ENCODE measurements around the gene UBA3. TPM values are rescaled to one million over a fixed set of nuclear protein-coding genes. Genes with fewer than 3 reads are reported as not detected.
A peak's percentile ranks its signal among the peaks of the same experiment; 100 is the strongest.

UBA3 gene
- total and polyA plus RNA-seq, 4 donors = 41.2 to 107 (median 49.1) TPM

GRCh38 chr3:69012100-69012799, 67.9 kb downstream of the UBA3 start:
- Histone ChIP-seq H3K4me1 (ENCODE audit: control insufficient read depth in 5 of 5, insufficient read depth in 5 of 5, low read length in 5 of 5) (peaks cover 0 to 49% (median 11%) of the 10 kb centered on the region in 5 donors), H3K9ac (ENCODE audit: insufficient read depth in 1 of 2, low read length in 2 of 2) (peak overlapping the region; percentile 8 to 39), H3K4me3 (peak overlapping the region; percentile 89), H3K9me3 (ENCODE audit: control insufficient read depth in 4 of 4, insufficient read depth in 3 of 4, low read length in 3 of 4) (no peaks in the 10 kb centered on the region), H3K36me3 (ENCODE audit: control insufficient read depth in 4 of 4, insufficient read depth in 4 of 4, low read length in 4 of 4) (peaks cover 0 to 5% (median 2%) of the 10 kb centered on the region in 4 donors), H3K27me3 (ENCODE audit: control insufficient read depth in 3 of 3, insufficient read depth in 3 of 3, low read length in 2 of 3) (no peaks in the 10 kb centered on the region), H3K27ac (ENCODE audit: low read depth in 1 of 2, low read length in 1 of 2) (peak overlapping the region; percentile 99 to 100)
- 50 to 59% methylated on average over 22 of the region's 22 CpGs for WGBS, 2 donors
- ATAC-seq (ENCODE audit: insufficient read depth, low FRiP score) (no peak), DNase-seq (peak; percentile 25 to 93 (median 59))
- TF ChIP-seq, protein P1, sequence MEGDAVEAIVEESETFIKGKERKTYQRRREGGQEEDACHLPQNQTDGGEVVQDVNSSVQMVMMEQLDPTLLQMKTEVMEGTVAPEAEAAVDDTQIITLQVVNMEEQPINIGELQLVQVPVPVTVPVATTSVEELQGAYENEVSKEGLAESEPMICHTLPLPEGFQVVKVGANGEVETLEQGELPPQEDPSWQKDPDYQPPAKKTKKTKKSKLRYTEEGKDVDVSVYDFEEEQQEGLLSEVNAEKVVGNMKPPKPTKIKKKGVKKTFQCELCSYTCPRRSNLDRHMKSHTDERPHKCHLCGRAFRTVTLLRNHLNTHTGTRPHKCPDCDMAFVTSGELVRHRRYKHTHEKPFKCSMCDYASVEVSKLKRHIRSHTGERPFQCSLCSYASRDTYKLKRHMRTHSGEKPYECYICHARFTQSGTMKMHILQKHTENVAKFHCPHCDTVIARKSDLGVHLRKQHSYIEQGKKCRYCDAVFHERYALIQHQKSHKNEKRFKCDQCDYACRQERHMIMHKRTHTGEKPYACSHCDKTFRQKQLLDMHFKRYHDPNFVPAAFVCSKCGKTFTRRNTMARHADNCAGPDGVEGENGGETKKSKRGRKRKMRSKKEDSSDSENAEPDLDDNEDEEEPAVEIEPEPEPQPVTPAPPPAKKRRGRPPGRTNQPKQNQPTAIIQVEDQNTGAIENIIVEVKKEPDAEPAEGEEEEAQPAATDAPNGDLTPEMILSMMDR (IDR thresholded peaks at IDR 0.05; ENCODE audit: control extremely low read depth, extremely low read depth) = no peak

- no peak overlapping the region for H3K4me3 ChIP-seq
- no peak for ATAC-seq (ENCODE audit: insufficient read depth, low FRiP score)
- DNase-seq = no peak
- WGBS, 2 donors = 82 to 85% methylated on average over 8 of the region's 8 CpGs
- H3K27ac ChIP-seq (ENCODE audit: low read depth in 1 of 2, low read length in 1 of 2) = peak overlapping the region in 1 of 2 donors; percentile 70
- TF ChIP-seq, protein P1 (IDR thresholded peaks at IDR 0.05; ENCODE audit: control extremely low read depth, extremely low read depth) = no peak
- peaks cover 0 to 7% (median 7%) of the 10 kb centered on the region in 4 donors for H3K36me3 ChIP-seq (ENCODE audit: control insufficient read depth in 4 of 4, insufficient read depth in 4 of 4, low read length in 4 of 4)
- no peak overlapping the region for H3K9ac ChIP-seq (ENCODE audit: insufficient read depth in 1 of 2, low read length in 2 of 2)
- no peaks in the 10 kb centered on the region for H3K9me3 ChIP-seq (ENCODE audit: control insufficient read depth in 4 of 4, insufficient read depth in 3 of 4, low read length in 3 of 4)
- H3K4me1 ChIP-seq (ENCODE audit: control insufficient read depth in 5 of 5, insufficient read depth in 5 of 5, low read length in 5 of 5) = peaks cover 0 to 57% (median 11%) of the 10 kb centered on the region in 5 donors
- no peaks in the 10 kb centered on the region for H3K27me3 ChIP-seq (ENCODE audit: control insufficient read depth in 3 of 3, insufficient read depth in 3 of 3, low read length in 2 of 3)
Observed at GRCh38 chr3:69011096-69011730, 69.0 kb downstream of the UBA3 start.

DNA sequence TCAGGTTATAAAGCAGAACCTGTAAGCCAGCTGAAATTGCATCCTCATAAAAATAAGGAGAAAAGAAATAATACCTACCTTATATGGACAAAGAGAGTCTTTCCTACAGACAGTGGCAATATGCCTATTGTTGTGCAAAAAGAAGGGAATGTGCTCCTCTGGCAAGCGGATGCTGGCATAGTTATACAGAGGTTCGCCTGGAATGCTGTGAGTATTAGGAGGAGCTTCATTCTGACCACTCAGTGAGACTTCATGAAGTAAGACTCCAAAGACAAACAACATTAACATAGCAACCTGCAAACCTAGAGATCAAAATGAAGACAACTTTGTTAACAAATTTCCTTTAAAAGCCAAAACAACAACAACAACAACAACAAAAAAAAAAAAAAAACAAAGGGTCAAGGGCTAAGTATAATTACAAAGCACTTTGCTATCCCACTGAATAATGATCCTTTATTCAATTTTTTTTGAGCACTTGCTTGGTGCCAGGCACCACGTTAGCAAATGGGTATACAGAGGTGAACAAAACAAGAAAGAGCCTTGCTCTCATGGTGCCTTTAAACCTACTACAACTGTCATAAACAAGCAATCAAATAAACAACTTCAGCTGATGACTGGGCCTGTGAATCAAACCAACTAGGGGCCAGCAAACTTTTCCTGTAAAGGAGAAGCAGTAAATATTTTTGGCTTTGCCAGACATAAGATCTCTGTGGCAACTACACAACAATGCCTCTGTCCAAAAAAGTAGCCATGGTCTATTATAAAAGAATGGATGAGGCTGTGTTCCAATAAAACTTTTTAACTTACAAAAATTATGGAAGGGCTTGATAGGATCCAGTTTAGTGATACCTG, 70.4 kb downstream of the UBA3 start:
- H3K36me3 ChIP-seq (ENCODE audit: control insufficient read depth in 4 of 4, insufficient read depth in 4 of 4, low read length in 4 of 4) = peaks cover 0 to 16% (median 8%) of the 10 kb centered on the region in 4 donors
- peak overlapping the region in 1 of 2 donors; percentile 59 for H3K9ac ChIP-seq (ENCODE audit: insufficient read depth in 1 of 2, low read length in 2 of 2)
- H3K4me1 ChIP-seq (ENCODE audit: control insufficient read depth in 5 of 5, insufficient read depth in 5 of 5, low read length in 5 of 5) = peaks cover 0 to 71% (median 9%) of the 10 kb centered on the region in 5 donors
- H3K4me3 ChIP-seq = no peak overlapping the region
- H3K9me3 ChIP-seq (ENCODE audit: control insufficient read depth in 4 of 4, insufficient read depth in 3 of 4, low read length in 3 of 4) = no peaks in the 10 kb centered on the region
- WGBS, 2 donors = 52 to 81% methylated on average over 3 of the region's 3 CpGs
- peak overlapping the region in 1 of 2 donors; percentile 52 for H3K27ac ChIP-seq (ENCODE audit: low read depth in 1 of 2, low read length in 1 of 2)
- ATAC-seq (ENCODE audit: insufficient read depth, low FRiP score) (no peak), DNase-seq (peak; percentile 69 to 90 (median 80))
- TF ChIP-seq, protein P1 (IDR thresholded peaks at IDR 0.05; ENCODE audit: control extremely low read depth, extremely low read depth) = no peak
- H3K27me3 ChIP-seq (ENCODE audit: control insufficient read depth in 3 of 3, insufficient read depth in 3 of 3, low read length in 2 of 3) = no peaks in the 10 kb centered on the region
